Measurements from ENCODE around the gene MOGAT3.

The MOGAT3 gene, protein sequence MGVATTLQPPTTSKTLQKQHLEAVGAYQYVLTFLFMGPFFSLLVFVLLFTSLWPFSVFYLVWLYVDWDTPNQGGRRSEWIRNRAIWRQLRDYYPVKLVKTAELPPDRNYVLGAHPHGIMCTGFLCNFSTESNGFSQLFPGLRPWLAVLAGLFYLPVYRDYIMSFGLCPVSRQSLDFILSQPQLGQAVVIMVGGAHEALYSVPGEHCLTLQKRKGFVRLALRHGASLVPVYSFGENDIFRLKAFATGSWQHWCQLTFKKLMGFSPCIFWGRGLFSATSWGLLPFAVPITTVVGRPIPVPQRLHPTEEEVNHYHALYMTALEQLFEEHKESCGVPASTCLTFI

DNA sequence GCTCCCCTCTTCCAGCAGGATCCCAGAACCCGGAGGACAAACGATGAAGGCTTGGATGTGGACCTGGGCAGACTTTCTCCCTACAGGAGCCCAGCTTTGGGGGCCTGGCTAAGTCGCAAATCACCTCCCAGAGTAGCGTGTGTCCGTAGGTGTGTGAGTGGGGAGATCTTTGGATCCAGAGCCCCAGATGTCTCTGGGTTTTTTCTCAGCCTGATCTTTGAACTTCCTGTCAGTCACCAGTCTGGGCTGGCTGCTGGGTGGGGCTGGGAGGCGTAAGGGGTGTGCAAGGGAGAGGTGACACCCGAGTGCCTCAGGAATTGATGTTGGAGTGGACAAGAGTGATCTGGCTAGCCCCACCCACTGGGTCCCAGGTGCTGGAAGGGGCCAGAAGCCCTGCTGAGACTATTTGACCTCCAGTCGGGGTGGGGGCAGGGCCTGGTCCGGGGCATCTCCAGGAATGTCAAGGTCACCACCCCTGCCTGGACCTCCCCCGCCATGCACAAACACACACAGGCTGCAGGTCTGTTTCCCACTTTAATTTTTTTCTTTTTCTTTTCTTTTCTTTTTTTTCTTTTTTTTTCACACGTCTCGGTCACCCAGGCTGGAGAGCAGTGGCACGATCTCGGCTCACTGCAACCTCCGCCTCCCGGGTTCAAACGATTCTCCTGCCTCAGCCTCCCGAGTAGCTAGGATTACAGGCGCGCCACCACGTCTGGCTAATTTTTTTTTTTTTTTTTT, at the start of gene MOGAT3:
Gene MOGAT3 (minus strand): TSS at position 175 of the 738 bp plus-strand sequence. CDS start 182 bp downstream, outside the sequence.
- no peak for DNase-seq

DNA sequence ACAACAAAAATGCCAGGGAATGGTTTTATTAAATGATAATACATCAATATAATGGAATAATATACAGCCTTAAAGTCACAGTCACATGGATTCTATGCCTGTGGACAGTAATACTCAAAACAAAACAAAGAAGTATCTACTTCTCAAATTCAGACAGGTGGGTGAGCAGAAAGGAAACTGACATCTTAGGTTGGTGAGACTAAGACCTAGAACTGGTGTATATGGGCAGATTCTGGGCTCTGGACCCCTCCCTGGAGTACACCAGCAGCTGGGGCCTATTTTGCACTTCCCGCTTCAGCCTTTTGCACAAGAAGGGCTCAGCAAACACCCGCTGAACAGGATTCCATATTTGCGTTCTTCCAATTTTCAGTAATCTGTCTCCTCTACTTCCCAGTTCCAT, 49.5 kb upstream of the MOGAT3 start:
- DNase-seq, result no peak

DNA sequence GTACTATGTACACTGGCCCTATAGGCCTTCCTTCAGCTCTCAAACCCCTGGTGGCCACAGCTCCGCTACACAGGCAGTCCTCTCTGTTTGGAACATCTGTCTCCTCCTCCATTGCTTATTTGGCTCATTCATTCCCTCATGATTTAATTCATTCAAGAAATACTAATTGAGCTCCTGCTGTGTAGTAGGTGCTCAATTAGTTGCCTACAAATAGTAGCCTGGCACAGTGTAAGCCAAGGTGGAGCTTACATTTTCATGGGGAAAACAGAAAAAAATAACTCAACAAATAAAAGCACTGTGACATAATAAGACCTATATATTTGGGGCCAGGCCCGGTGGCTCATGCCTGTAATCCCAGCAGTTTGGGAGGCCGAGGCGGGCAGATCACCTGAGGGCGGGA, 47.4 kb upstream of the MOGAT3 start:
- DNase-seq, result no peak

DNA sequence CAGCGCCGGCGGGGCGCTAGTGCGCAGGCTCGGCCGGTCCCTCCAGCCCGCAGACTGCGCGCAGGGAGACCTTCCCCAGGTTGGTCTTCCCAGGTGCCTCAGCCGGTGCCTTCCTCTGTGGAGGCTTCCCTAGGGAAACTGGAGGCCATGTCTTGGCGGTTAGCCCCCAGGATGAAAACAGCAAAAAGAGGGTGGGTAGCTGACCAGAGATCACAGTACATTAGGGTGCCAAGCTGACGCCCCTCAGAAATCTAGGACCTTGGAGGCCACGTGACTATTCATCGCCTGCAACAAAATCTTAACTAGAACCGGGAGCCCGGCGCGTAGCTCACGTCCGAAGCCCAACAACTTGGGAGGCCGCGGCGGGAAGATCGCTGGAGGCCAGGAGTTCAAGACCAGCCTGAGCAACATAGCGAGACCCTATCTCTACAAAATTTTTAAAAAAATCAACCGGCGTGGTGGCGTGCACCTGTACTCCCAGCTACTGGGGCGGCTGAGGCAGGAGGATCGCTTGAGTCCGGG, 44.4 kb upstream of the MOGAT3 start:
- DNase-seq, result no peak

DNA sequence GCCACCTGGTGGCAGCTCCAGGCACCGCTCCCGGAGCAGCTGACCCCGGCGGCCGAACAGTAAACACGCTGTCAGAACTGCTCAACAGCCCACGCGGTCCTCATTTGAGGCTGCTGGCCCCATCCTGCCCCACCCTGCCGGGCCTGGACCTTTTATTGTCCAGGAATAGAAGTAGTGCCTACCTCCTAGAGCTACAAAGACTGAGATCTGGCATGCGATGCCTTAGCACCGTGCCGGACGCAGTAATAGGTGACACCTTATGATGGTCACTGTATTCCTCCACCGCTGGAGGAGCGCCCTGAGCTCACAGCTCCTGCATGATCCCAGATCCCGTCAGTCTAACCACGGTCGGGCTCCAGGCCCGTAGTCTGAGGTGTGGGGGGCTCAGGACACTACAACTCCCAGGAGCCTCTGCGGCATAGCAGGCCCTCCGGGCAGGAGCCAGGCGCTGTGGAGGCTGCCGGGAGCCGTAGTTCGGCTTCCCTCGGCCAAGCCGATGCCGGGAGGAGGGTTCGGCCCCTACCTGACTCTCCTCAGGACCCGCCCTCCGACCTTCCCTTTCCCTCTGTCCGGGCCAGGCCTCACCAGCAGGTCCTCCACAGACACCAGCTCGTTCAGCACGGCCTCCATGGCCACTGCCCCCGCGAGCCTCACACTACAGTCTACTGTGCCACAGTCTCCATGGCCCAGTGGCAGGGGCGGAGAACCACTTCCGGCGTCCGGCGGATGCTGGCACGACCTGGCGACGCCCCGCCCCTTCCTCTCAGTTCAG, 43.7 kb upstream of the MOGAT3 start, which contains the start of gene FIS1:
Gene FIS1 (minus strand): TSS at position 707 of the 772 bp plus-strand sequence. CDS start 77 bp downstream, at position 630.
- peak; percentile 88 for DNase-seq

DNA sequence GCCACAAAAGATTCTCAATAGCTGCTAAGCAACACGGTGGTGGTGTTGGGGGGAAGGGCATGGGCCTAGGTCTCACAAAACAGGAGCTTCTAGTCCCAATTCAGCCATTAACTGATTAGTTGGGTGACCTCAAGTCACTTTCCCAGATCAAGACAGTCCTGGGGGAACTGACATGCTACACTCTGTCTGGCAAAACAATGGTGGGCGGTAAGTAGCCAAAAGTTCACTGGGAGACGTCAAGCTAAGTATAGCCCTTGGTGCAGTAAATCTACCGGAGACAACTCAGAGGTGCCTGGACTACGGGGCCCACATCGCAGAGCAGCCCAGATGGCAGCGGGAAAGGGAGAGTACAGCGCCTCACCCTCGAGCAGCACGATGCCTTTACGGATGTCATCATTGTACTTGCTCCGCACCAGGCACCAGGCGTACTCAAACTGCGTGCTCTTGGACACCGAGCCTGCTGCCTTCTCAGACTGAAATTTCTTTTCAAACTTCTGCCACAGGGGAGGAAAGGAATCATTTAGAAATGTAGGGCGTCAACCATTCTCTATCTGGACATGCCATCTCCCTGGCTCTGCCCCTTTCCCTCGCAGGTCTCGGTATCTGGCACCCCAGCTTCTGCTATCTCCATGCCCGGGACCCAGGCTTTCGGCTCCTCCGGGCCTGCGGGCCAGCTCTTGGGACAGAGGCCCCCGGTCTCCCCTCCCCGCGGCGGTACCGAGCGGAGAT, 43.0 kb upstream of the MOGAT3 start:
- no peak for DNase-seq

DNA sequence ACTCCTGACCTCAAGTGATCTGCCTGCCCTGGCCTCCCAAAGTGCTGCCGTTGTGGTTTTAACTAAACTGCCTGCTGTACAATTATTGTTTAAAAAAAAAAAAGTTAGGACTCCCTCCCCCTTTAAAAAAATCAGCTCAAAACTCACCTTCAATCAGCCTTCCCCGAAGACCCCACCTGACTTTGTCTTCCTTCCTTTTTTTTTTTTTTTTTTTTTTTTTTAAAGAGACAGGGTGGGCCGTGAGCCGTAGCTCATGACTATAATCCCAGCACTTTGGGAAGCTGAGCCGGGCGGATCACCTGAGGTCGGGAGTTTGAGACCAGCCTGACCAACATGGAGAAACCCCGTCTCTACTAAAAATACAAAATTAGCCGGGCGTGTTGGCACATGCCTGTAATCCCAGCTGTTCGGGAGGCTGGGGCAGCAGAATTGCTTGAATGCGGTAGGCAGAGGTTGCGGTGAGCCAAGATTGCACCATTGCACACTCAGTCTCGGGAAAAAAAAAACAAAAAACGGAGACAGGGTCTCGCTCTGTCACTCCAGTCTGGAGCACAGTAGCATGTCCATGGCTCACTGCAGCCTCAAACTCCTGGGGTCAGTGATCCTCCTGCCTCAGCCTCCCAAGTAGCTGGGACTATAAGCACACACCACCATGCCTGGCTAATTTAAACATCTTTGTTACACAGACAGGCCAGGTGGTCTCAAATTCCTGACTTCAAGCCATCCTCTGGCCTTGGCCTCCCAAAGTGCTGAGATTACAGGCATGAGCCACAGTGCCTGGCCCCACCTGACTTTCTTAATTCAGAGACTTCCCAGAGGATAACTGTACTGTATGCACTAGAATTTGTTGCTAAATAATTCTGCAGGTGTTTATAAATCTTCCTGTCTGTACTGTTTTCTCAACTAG, 40.9 kb upstream of the MOGAT3 start:
- DNase-seq, result no peak

DNA sequence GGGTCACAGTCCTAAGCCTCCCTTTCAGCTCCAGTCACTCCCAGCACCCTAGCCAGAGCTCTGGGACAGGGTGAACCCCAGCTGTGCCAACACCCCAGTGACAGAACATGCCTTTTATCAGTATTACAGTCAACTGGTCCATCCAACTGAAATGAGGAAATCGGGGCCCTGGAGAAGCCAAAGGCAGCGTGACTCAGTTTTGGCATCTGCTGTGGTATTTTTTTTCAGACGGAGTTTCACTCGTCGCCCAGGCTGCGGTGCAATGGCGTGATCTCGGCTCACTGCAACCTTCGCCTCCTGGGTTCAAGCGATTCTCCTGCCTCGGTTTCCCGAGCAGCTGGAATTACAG, 40.2 kb upstream of the MOGAT3 start:
- DNase-seq, result no peak

DNA sequence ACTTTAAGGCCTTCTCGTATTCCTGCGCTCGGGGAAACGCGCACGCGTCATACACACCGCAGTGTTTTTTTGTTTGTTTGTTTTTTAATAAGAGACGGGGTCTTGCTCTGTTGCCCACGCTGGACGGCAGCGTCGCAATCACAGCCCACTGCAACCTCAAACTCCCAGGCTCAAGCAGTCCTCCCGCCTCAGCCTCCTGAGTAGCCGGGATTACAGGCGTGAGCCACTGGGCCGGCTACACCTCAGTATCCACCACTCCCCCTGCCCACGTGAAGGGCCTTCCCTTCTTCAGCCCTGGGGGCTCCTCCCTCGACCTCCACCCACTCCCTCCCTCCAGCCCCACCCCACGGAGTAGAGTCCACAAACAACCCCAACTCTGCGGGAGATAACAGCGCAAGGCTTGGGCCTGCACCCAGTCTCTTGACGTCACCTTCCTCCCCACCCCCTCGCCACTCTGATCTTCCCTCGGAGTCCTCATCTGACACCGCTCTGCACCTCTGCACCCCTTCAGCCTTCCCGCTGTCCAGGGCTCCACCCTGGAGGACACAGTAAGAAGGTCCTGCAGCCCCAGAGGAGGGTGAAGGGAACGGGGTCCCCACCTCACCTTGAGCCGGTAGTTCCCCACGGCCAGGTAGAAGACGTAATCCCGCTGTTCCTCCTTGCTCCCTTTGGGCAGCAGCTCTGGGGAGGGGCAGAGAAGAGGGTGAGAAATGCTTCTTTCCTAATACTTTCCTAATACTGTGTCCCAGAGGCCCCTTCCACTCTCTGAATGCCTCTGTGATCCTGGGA, 39.6 kb upstream of the MOGAT3 start:
- no peak for DNase-seq

DNA sequence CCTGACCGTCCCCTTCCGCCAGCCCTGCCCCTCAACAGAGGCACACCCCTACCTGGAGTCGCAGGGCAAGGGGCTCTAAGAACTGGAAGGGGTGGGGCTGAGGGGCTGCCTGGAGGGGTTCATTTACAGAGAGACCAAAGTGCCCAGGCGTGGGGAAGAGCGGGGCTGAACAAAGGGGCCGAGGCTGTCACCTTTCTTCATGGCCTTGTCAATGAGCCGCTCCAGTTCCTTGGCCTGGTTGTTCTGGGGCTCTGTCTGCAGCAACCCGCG, 39.0 kb upstream of the MOGAT3 start:
- DNase-seq, result no peak

DNA sequence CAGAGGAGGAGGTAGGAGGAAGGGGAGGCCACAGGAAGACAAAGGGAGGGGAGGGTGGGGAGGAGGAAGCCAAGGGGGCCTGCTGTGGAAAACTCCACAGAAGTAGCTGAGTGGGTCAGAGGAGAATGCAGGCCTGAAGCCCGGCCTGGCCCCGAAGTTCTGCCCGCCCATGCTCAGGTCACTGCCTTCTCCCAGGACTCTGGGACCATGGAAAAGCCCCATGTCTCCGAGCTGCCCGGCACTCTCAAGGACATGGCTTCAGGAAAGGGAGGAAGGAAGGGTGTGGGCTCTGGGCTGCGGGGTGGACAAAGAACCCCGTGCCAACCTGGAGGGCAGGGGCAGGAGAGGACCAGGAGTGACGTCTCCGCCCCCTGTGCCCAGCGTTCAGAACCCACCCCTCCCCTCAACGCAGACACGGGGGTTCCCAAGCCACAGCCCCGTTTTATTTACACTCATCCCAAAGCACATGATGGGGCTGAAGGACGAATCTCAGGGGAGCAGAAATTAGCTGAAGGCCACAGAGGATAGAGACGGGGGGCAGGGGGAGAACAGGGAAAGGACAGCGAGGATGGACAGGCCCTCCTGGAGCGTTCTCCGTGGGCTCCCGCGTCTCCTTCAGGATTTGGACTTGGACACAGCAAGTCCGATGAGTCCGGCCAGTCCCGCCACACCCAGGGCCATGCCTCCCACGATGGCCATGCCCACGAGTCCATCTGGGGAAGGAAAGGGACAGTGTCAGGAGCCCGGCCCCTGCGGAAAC, 38.5 kb upstream of the MOGAT3 start:
- DNase-seq, result no peak

DNA sequence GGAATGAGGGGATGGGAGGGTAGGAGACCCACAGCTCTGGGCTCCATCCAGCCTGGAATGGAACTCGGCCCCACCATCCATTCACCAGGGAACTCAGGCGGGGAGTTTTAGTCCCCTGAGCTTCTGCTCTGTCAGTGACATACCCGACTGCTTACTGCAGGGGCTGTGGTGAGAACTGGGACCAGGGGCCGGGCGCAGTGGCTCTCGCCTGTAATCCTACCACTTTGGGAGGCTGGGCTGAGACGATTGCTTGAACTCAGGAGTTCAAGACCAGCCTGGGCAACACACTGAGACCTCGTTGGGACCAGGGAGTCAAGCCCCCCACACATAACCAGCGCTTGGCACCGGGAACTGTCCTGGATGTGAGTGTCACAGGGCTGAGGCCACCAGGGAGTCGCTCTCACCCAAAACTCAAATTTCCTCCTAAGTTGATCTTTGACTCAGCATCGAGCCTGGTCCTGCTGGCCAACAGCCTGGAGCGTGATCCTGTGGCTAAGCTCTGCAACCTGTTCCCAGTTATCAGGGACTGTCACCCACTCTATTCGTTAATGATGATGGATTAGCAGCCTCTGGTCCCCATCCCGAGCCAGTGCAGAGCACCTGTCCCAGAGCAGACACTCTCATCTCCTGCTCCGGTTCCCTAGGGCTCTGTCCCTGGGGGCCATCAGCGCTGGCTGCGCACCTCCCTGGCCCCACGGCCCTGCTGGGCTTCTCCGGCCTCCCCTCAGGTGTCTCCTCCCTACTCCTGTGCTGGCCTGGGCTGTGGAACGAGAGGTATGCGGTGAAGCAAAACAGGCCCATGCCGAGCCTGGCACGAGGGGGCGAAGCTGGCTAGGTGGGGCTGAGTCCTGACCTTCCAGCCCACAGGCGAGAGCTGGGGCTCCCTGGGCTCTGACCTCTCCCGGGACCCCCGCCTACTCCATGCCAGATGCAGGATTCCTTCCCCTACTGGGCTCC, 37.7 kb upstream of the MOGAT3 start:
- no peak for DNase-seq

DNA sequence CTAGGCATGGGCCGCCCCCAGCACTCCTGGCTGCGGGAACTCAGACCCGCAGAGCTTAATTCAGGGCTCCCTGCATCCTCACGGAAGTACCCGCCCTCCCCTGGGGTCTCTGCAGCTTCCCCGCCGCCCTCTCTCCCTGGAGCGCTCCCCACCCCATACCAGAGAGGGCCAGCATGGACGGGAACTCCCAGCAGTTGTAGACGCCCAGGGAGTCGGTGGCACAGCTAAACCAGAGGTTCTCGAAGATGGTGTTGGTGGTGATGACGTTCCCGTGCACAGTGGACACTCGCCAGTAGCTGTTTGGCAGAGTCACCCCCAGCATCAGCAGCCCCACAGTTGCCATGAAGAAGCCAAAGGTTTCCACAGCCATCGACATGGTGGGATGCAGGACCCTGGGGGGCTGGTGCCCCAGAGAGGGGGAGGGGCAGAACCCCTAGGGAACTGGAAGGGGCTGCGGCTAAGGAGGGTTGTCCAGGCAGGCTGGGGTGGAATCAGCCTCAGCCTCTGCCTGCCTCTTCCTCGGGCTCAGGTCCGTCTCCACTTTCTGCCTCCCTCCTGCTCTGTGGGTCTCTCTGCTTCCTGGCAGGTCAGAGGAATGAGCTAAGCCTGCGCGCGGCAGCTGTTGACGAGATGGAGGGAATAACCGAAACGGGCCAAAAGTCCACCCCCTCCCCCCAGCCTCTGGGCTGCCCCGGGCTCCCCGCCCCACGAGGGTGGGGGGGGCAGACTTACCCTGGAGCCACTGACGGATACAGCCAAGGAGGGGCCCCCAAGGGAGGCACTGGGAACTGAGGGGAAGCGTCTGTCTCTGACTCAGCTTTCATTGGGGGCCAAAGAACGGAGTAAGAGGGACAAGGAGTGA, 36.6 kb upstream of the MOGAT3 start, which contains the start of gene CLDN15:
Gene CLDN15 (minus strand): TSS at position 597 of the 862 bp plus-strand sequence. CDS start 221 bp downstream, at position 376.
- peak; percentile 81 for DNase-seq

DNA sequence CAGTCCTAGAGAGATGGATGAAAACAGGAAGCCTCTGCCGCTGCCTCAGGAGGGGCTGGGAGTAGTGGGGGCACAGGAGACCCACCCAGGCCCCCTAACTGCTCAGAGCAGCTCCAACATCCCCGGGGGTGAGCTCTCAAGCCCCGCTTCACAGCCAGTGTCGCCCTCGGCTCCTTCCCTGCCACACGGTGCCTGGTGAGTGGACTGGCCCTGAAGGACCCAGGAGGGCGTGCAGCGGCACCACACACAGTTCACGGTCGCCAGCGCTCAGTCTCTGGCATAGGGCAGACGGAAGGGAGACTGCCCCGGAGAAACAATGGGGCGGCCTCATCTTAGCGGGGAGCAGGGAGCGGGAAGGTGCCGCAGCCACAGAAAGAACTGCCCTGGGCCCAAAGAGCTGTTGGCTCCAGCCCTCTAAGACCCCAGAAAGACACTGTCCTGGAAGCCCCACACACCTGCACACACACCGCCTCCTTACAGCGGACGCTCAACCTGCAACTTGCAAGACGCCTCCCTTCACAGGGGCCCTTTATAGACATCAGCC, 35.5 kb upstream of the MOGAT3 start:
- DNase-seq, result no peak

DNA sequence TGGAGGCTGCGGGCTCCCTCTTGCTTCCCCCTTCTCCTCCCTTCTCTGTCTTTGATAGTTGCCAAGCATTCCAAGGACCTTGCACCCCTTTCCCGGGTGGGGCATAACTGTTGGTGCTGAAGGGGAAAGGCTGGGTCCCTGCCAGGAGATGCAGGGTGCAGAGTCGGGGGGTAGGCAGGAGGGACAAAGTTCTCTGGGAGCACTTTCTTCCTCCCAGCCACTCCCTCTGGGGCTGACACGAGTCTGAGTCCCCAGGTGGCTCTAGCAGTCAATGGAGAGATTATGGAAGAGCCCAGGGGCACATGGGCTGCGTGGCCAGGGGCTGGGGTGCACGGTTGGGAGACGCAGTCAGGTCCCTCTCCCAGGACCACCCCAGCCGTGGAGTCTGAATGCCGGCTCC, 34.7 kb upstream of the MOGAT3 start:
- no peak for DNase-seq

DNA sequence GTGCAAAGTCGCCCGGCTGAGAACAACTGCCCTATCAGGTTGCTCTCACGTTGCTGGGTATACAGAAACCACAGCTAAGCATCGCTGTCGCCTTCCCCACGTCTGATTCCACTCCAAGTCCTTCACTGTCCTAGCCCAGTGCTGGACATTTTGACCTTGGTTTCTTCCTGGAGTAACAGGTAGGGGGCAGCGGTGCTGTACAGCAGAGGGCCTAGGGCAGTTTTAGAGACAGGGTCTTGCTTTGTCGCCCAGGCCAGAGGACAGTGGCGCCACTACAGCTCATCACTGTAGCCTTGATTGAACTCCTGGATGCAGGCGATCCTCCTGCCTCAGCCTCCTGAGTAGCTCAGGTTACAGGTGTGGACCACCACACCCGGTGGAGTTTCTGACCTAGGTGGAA, 34.2 kb upstream of the MOGAT3 start:
- DNase-seq, result no peak

DNA sequence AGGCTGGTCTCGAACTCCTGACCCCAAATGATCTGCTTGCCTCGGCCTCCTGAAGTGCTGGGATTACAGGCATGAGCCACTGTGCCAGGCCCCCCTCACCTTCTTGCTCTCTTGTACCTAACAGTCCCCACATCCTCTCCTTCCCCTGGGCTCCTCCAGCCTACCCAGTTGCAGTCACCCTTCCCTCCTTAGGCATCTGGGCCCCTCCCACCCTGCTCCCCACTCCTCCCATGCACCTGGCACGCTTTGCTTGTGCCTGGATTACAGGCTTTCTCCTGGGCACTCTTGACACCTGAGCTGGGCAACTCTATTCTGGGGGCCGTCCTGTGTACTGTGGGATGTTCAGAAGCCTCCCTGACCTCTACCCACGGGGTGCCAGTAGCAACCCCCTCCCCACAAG, 33.8 kb upstream of the MOGAT3 start:
- no peak for DNase-seq
